ENCODE results near the gene CMIP. TPM values are rescaled to one million over a fixed set of nuclear protein-coding genes. Genes with fewer than 3 reads are reported as not detected.
"Not testable (repeated sequence)": the region's sequence is repeated elsewhere in the genome, so short reads cannot be mapped to it uniquely, and the experiment has no call there.

The CMIP gene
- total RNA-seq, 2 experiments from 2014 or later, result 26.3 to 29.1 TPM

- CTCF ChIA-PET, result no interaction called here
- POLR2A ChIA-PET, result no interaction called here
Measured at GRCh38 chr16:81669473-81670350, 225.1 kb downstream of the CMIP start.

- POLR2A ChIA-PET, result no interaction called here
- CTCF ChIA-PET, result no interaction called here
Measured at GRCh38 chr16:81671738-81672597, 227.4 kb downstream of the CMIP start.

- CTCF ChIA-PET, result no interaction called here
- POLR2A ChIA-PET, result no interaction called here
Measured at GRCh38 chr16:81673432-81673831, 228.8 kb downstream of the CMIP start.

- ChIA-PET CTCF (no interaction called here), POLR2A (no interaction called here)
Measured at GRCh38 chr16:81675662-81676061, 231.1 kb downstream of the CMIP start.

GRCh38 chr16:81676066-81676882, 231.7 kb downstream of the CMIP start:
- ChIA-PET POLR2A (no interaction called here), CTCF (no interaction called here)

GRCh38 chr16:81676883-81677737, 232.5 kb downstream of the CMIP start:
- ChIA-PET CTCF (no interaction called here), POLR2A (no interaction called here)

- ChIA-PET CTCF (no interaction called here), POLR2A (no interaction called here)
Measured at GRCh38 chr16:81678326-81679095, 233.9 kb downstream of the CMIP start.

- ChIA-PET CTCF (no interaction called here), POLR2A (no interaction called here)
Measured at GRCh38 chr16:81679721-81680430, 235.3 kb downstream of the CMIP start.

- POLR2A ChIA-PET, result no interaction called here
- CTCF ChIA-PET, result no interaction called here
Measured at GRCh38 chr16:81680444-81681275, 236.1 kb downstream of the CMIP start.

- ChIA-PET POLR2A (no interaction called here), CTCF (no interaction called here)
Measured at GRCh38 chr16:81681311-81681710, 236.7 kb downstream of the CMIP start.

- ChIA-PET CTCF (interaction anchor here (0.5 kb wide), 1 partner anchor 309 kb away, joined by 3 read pairs; no protein-coding TSS in a partner anchor), POLR2A (no interaction called here)
Measured at GRCh38 chr16:81684242-81684837, 239.7 kb downstream of the CMIP start.

GRCh38 chr16:81684901-81685300, 240.3 kb downstream of the CMIP start:
- POLR2A ChIA-PET, result no interaction called here

GRCh38 chr16:81686391-81687130, 242.0 kb downstream of the CMIP start:
- POLR2A ChIA-PET, result no interaction called here
- CTCF ChIA-PET, result no interaction called here

More at GRCh38 chr16:81684901-81685300, 240.3 kb downstream of the CMIP start:
- CTCF ChIA-PET, result no interaction called here

- CTCF ChIA-PET, result no interaction called here
- POLR2A ChIA-PET, result no interaction called here
Measured at GRCh38 chr16:81687131-81687456, 242.5 kb downstream of the CMIP start.

- POLR2A ChIA-PET, result no interaction called here
- CTCF ChIA-PET, result interaction anchor here (0.6 kb wide), 1 partner anchor 9 kb away, joined by 3 read pairs; no protein-coding TSS in a partner anchor
Measured at GRCh38 chr16:81688182-81688581, 243.6 kb downstream of the CMIP start.

GRCh38 chr16:81688839-81689238, 244.2 kb downstream of the CMIP start:
- POLR2A ChIA-PET, result not testable (repeated sequence)
- CTCF ChIA-PET, result interaction anchor here (0.6 kb wide), 1 partner anchor 9 kb away, joined by 3 read pairs; no protein-coding TSS in a partner anchor
